ENCODE results near the gene STAG1.

STAG1 gene

GRCh38 chr3:136427236-136427635 lies 324.9 kb downstream of the STAG1 start (continued):
- TF ChIP-seq ZNF768 (tag by site-specific recombination; IDR thresholded peaks at IDR 0.05) (no peak), REST (tag by site-specific recombination; IDR thresholded peaks at IDR 0.05) (no peak), ZNF701 (tag by site-specific recombination; IDR thresholded peaks at IDR 0.05) (no peak), ZNF423 (tag by site-specific recombination; IDR thresholded peaks at IDR 0.05) (no peak), ZNF664 (tag by site-specific recombination; IDR thresholded peaks at IDR 0.05) (no peak)
- TF ChIP-seq, protein P1, sequence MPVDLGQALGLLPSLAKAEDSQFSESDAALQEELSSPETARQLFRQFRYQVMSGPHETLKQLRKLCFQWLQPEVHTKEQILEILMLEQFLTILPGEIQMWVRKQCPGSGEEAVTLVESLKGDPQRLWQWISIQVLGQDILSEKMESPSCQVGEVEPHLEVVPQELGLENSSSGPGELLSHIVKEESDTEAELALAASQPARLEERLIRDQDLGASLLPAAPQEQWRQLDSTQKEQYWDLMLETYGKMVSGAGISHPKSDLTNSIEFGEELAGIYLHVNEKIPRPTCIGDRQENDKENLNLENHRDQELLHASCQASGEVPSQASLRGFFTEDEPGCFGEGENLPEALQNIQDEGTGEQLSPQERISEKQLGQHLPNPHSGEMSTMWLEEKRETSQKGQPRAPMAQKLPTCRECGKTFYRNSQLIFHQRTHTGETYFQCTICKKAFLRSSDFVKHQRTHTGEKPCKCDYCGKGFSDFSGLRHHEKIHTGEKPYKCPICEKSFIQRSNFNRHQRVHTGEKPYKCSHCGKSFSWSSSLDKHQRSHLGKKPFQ (tag by site-specific recombination; IDR thresholded peaks at IDR 0.05) = no peak

- Histone ChIP-seq H3K27ac (ENCODE audit: extremely low read depth, low read depth, low read length) (no peak overlapping the region), H3K4me1 (ENCODE audit: control insufficient read depth, insufficient read depth, low read length) (no peaks in the 10 kb centered on the region), H3K9me3 (ENCODE audit: control insufficient read depth, insufficient read depth, low read depth, low read length) (no peaks in the 10 kb centered on the region), H3K4me3 (ENCODE audit: low read depth, low read length) (no peak overlapping the region), H3K36me3 (ENCODE audit: control insufficient read depth in 2 of 2, insufficient read depth in 1 of 2, low read length in 2 of 2) (no peaks in the 10 kb centered on the region; a peak in 2 of 3 replicates)
- ChIA-PET CTCF (interaction anchor here (0.6 kb wide), 1 partner anchor 29 kb away, joined by 3 read pairs; no protein-coding TSS in a partner anchor), POLR2A (no interaction called here)
- TF ChIP-seq ZNF785 (tag by site-specific recombination; IDR thresholded peaks at IDR 0.05) (no peak), ZNF510 (tag by site-specific recombination; IDR thresholded peaks at IDR 0.05; ENCODE audit: insufficient replicate concordance) (no peak), SCRT2 (tag by site-specific recombination; IDR thresholded peaks at IDR 0.05) (no peak), ZNF660 (tag by site-specific recombination; IDR thresholded peaks at IDR 0.05) (no peak), ZNF138 (tag by site-specific recombination; IDR thresholded peaks at IDR 0.05; ENCODE audit: borderline replicate concordance) (no peak), ZNF501 (tag by site-specific recombination; IDR thresholded peaks at IDR 0.05) (no peak), ZBTB21 (tag by site-specific recombination; IDR thresholded peaks at IDR 0.05) (no peak), ZNF707 (tag by site-specific recombination; IDR thresholded peaks at IDR 0.05) (no peak), ZNF768 (tag by site-specific recombination; IDR thresholded peaks at IDR 0.05) (no peak), TRIM28 (IDR thresholded peaks at IDR 0.05; ENCODE audit: borderline replicate concordance, low read length) (no peak), ZNF266 (tag by site-specific recombination; IDR thresholded peaks at IDR 0.05; ENCODE audit: low read depth) (no peak), EGR2 (tag by site-specific recombination; IDR thresholded peaks at IDR 0.05; ENCODE audit: low read depth) (no peak), ZNF629 (tag by site-specific recombination; IDR thresholded peaks at IDR 0.05) (no peak), AEBP2 (tag by site-specific recombination; IDR thresholded peaks at IDR 0.05; ENCODE audit: borderline replicate concordance) (no peak), GLIS2 (tag by site-specific recombination; IDR thresholded peaks at IDR 0.05) (no peak), ZNF558 (tag by site-specific recombination; IDR thresholded peaks at IDR 0.05) (no peak), TCF7L2 (IDR thresholded peaks at IDR 0.05; ENCODE audit: borderline replicate concordance, low read depth, low read length) (no peak)
- TF ChIP-seq, protein P2, sequence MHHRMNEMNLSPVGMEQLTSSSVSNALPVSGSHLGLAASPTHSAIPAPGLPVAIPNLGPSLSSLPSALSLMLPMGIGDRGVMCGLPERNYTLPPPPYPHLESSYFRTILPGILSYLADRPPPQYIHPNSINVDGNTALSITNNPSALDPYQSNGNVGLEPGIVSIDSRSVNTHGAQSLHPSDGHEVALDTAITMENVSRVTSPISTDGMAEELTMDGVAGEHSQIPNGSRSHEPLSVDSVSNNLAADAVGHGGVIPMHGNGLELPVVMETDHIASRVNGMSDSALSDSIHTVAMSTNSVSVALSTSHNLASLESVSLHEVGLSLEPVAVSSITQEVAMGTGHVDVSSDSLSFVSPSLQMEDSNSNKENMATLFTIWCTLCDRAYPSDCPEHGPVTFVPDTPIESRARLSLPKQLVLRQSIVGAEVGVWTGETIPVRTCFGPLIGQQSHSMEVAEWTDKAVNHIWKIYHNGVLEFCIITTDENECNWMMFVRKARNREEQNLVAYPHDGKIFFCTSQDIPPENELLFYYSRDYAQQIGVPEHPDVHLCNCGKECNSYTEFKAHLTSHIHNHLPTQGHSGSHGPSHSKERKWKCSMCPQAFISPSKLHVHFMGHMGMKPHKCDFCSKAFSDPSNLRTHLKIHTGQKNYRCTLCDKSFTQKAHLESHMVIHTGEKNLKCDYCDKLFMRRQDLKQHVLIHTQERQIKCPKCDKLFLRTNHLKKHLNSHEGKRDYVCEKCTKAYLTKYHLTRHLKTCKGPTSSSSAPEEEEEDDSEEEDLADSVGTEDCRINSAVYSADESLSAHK (tag by site-specific recombination; IDR thresholded peaks at IDR 0.05) = no peak
- TF ChIP-seq, protein P3, sequence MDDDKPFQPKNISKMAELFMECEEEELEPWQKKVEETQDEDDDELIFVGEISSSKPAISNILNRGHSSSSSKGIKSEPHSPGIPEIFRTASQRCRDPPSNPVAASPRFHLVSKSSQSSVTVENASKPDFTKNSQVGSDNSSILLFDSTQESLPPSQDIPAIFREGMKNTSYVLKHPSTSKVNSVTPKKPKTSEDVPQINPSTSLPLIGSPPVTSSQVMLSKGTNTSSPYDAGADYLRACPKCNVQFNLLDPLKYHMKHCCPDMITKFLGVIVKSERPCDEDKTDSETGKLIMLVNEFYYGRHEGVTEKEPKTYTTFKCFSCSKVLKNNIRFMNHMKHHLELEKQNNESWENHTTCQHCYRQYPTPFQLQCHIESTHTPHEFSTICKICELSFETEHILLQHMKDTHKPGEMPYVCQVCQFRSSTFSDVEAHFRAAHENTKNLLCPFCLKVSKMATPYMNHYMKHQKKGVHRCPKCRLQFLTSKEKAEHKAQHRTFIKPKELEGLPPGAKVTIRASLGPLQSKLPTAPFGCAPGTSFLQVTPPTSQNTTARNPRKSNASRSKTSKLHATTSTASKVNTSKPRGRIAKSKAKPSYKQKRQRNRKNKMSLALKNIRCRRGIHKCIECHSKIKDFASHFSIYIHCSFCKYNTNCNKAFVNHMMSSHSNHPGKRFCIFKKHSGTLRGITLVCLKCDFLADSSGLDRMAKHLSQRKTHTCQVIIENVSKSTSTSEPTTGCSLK (tag by site-specific recombination; IDR thresholded peaks at IDR 0.05) = no peak
Measured at GRCh38 chr3:136414476-136414875, 337.7 kb downstream of the STAG1 start.
